SK-N-MC (cell line): ENCODE results near the gene HLCS.

Source experiments
- DNase-seq: peaks from one replicate; pipeline ENCODE4 v3.0.0-alpha.2; 2011; ENCODE audit warnings: low read depth, low spot score
- H3K27ac ChIP-seq: fragments of 200-600 bp; sonication (generic); 2 replicates; pipeline ENCODE4 v1.5.1; 2016; ENCODE audit warnings: mixed run types
- H3K36me3 ChIP-seq: fragments of 200-600 bp; sonication (generic); 2 replicates; pipeline ENCODE4 v1.6.1; 2017; ENCODE audit warnings: antibody characterized with exemption, low read length, mixed read lengths; ENCODE audit not compliant: insufficient read depth
- H3K4me3 ChIP-seq: fragments of 200-600 bp; sonication (generic); 2 replicates; pipeline ENCODE4 v1.5.1; 2016
- H3K9ac ChIP-seq: fragments of 200-600 bp; sonication (generic); 2 replicates; pipeline ENCODE4 v1.8.0; 2017; ENCODE audit warnings: mixed run types, mixed read lengths; ENCODE audit not compliant: insufficient read length
- H3K9me3 ChIP-seq: fragments of 200-600 bp; sonication (generic); 2 replicates; pipeline ENCODE4 v1.6.1; 2017; ENCODE audit warnings: low read depth, mild to moderate bottlenecking, antibody characterized with exemption, low read length, moderate library complexity, mixed read lengths
- EZH2 ChIP-seq: fragments of 200-600 bp; sonication (generic); IDR thresholded peaks from one replicate; pipeline ENCODE4 v1.6.1; 2017; ENCODE audit warnings: antibody characterized with exemption
- FOXP2 ChIP-seq: optimal IDR thresholded peaks from 2 replicates; pipeline ENCODE3; 2011; ENCODE audit warnings: mild to moderate bottlenecking, moderate library complexity; ENCODE audit not compliant: insufficient read depth; ENCODE audit errors: extremely low read length, control extremely low read depth
- POLR2AphosphoS5 ChIP-seq: IDR thresholded peaks from 2 replicates; pipeline ENCODE4 v1.6.1; 2012; ENCODE audit warnings: mild to moderate bottlenecking, low read depth, low read length, borderline replicate concordance

The HLCS gene

GRCh38 chr21:36888466-36888865 lies 78.0 kb downstream of the HLCS start:
- H3K9me3 ChIP-seq: no peaks in the 10 kb centered on the region
- H3K27ac ChIP-seq: no peak overlapping the region
- H3K4me3 ChIP-seq: no peak overlapping the region

GRCh38 chr21:36887963-36888362 lies 78.5 kb downstream of the HLCS start:
- Histone ChIP-seq H3K36me3 (no peaks in the 10 kb centered on the region), H3K4me3 (no peak overlapping the region), H3K9me3 (no peaks in the 10 kb centered on the region), H3K27ac (no peak overlapping the region), H3K9ac (no peak overlapping the region)
- TF ChIP-seq FOXP2 (no peak), POLR2AphosphoS5 (no peak), EZH2 (no peak)
- no peak for DNase-seq

More at GRCh38 chr21:36888466-36888865, 78.0 kb downstream of the HLCS start:
- Histone ChIP-seq H3K9ac (no peak overlapping the region), H3K36me3 (no peaks in the 10 kb centered on the region)
- no peak for TF ChIP-seq POLR2AphosphoS5
- no peak for TF ChIP-seq FOXP2
- no peak for TF ChIP-seq EZH2
- DNase-seq: no peak

- TF ChIP-seq EZH2: no peak
- TF ChIP-seq POLR2AphosphoS5: no peak
- no peak for TF ChIP-seq FOXP2
- H3K9ac ChIP-seq: no peak overlapping the region
- no peak overlapping the region for H3K27ac ChIP-seq
- H3K4me3 ChIP-seq: no peak overlapping the region
- no peaks in the 10 kb centered on the region for H3K36me3 ChIP-seq
- DNase-seq: no peak
- H3K9me3 ChIP-seq: no peaks in the 10 kb centered on the region
Observed at GRCh38 chr21:36883532-36884486, 82.7 kb downstream of the HLCS start.

- TF ChIP-seq FOXP2 (no peak), POLR2AphosphoS5 (no peak), EZH2 (no peak)
- Histone ChIP-seq H3K9ac (no peak overlapping the region), H3K36me3 (no peaks in the 10 kb centered on the region), H3K27ac (no peak overlapping the region), H3K9me3 (no peaks in the 10 kb centered on the region), H3K4me3 (no peak overlapping the region)
- DNase-seq: no peak
Observed at GRCh38 chr21:36882776-36883175, 83.7 kb downstream of the HLCS start.

- H3K4me3 ChIP-seq: no peak overlapping the region
- H3K9me3 ChIP-seq: peaks cover 3% of the 10 kb centered on the region; the same call in 1 of the 2 replicates
- no peak for DNase-seq
- H3K27ac ChIP-seq: no peak overlapping the region
- no peaks in the 10 kb centered on the region for H3K36me3 ChIP-seq
- no peak overlapping the region for H3K9ac ChIP-seq
- no peak for TF ChIP-seq FOXP2
- no peak for TF ChIP-seq POLR2AphosphoS5
- no peak for TF ChIP-seq EZH2
Observed at GRCh38 chr21:36881228-36881627, 85.2 kb downstream of the HLCS start.

GRCh38 chr21:36879827-36880226 lies 86.6 kb downstream of the HLCS start:
- DNase-seq: no peak
- Histone ChIP-seq H3K27ac (no peak overlapping the region), H3K36me3 (no peaks in the 10 kb centered on the region), H3K9me3 (peaks cover 3% of the 10 kb centered on the region; the same call in 1 of the 2 replicates), H3K4me3 (no peak overlapping the region), H3K9ac (no peak overlapping the region)
- TF ChIP-seq FOXP2: no peak
- TF ChIP-seq EZH2: no peak
- TF ChIP-seq POLR2AphosphoS5: no peak

- Histone ChIP-seq H3K36me3 (no peaks in the 10 kb centered on the region), H3K27ac (no peak overlapping the region), H3K4me3 (no peak overlapping the region), H3K9ac (no peak overlapping the region), H3K9me3 (peaks cover 3% of the 10 kb centered on the region; the same call in 1 of the 2 replicates)
- no peak for DNase-seq
- TF ChIP-seq POLR2AphosphoS5 (no peak), EZH2 (no peak), FOXP2 (no peak)
Observed at GRCh38 chr21:36877741-36878140, 88.7 kb downstream of the HLCS start.

GRCh38 chr21:36874665-36875064 lies 91.8 kb downstream of the HLCS start:
- no peak overlapping the region for H3K27ac ChIP-seq
- DNase-seq: no peak
- H3K4me3 ChIP-seq: no peak overlapping the region
- H3K9ac ChIP-seq: no peak overlapping the region
- TF ChIP-seq POLR2AphosphoS5 (no peak), FOXP2 (no peak), EZH2 (no peak)
- no peaks in the 10 kb centered on the region for H3K36me3 ChIP-seq
- H3K9me3 ChIP-seq: peaks cover 3% of the 10 kb centered on the region; the same call in 1 of the 2 replicates

- Histone ChIP-seq H3K9me3 (peaks cover 3% of the 10 kb centered on the region; the same call in 1 of the 2 replicates), H3K9ac (no peak overlapping the region), H3K27ac (no peak overlapping the region), H3K36me3 (no peaks in the 10 kb centered on the region), H3K4me3 (no peak overlapping the region)
- TF ChIP-seq EZH2 (no peak), FOXP2 (no peak), POLR2AphosphoS5 (no peak)
- no peak for DNase-seq
Observed at GRCh38 chr21:36873513-36873912, 93.0 kb downstream of the HLCS start.
